AG09319 (cell line): Measurements from ENCODE around the gene POLR3K.
A peak's percentile ranks its signal among the peaks of the same experiment; 100 is the strongest.

ENCODE experiments used
- DNase-seq: peaks from one replicate; pipeline ENCODE4 v3.0.0-alpha.2; 2010; ENCODE audit warnings: low read depth; ENCODE audit errors: extremely low read depth
- TF ChIP-seq, protein P1 (sequence below): IDR thresholded peaks from 2 replicates; pipeline ENCODE4 v1.5.1; 2011; ENCODE audit warnings: low read depth, mild to moderate bottlenecking, inconsistent platforms, low read length, moderate library complexity

The POLR3K gene

DNA sequence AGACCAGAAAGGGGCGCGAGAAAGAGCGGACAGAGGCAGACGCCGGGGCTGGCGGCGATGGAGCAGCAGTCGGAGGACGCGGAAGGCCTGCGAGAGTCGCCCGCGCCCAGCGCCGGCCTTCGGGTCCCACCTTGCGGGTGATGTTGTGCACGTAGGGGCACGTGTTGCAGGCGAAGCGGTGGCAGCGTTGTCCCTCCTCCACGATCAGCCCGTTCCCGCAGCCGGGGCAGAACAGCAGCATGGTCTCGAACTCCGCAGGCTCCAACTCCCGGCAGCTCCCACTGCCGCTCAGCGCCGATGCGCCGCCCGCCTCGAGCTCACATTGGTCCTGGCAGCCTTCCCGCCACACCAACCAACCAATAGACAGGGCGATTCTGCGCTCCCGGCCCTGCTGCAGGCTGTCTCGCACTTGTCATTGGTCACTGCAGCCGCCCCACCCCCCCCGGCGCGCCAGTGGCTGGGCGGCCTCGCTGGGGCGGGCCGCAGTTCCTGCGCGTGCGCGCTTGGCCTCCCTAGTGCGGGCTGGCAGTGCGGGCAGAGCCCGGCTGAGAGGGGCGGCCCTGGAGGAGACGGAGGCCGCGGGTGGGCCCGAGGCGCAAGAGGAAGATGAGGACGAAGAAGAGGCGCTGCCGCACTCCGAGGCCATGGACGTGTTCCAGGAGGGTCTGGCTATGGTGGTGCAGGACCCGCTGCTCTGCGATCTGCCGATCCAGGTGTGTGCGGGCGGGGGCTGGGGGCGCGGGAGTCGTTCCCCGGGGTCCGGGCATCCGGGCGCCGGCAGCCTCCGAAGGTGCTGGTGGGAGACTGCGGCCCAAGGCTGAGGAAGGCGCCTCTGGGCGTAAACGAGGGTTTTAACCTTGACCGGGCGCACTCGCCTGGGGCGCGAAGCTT, at the start of gene POLR3K, which contains the start of gene SNRNP25:
POLR3K (minus strand) TSS at position 263 of the 891 bp plus-strand sequence; CDS start at position 241, 22 bp downstream.
SNRNP25 (plus strand) TSS at position 483 of the 891 bp plus-strand sequence; CDS start at position 672, 189 bp downstream.
- DNase-seq, result peak; percentile 96
- TF ChIP-seq, protein P1, sequence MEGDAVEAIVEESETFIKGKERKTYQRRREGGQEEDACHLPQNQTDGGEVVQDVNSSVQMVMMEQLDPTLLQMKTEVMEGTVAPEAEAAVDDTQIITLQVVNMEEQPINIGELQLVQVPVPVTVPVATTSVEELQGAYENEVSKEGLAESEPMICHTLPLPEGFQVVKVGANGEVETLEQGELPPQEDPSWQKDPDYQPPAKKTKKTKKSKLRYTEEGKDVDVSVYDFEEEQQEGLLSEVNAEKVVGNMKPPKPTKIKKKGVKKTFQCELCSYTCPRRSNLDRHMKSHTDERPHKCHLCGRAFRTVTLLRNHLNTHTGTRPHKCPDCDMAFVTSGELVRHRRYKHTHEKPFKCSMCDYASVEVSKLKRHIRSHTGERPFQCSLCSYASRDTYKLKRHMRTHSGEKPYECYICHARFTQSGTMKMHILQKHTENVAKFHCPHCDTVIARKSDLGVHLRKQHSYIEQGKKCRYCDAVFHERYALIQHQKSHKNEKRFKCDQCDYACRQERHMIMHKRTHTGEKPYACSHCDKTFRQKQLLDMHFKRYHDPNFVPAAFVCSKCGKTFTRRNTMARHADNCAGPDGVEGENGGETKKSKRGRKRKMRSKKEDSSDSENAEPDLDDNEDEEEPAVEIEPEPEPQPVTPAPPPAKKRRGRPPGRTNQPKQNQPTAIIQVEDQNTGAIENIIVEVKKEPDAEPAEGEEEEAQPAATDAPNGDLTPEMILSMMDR, result no peak

DNA sequence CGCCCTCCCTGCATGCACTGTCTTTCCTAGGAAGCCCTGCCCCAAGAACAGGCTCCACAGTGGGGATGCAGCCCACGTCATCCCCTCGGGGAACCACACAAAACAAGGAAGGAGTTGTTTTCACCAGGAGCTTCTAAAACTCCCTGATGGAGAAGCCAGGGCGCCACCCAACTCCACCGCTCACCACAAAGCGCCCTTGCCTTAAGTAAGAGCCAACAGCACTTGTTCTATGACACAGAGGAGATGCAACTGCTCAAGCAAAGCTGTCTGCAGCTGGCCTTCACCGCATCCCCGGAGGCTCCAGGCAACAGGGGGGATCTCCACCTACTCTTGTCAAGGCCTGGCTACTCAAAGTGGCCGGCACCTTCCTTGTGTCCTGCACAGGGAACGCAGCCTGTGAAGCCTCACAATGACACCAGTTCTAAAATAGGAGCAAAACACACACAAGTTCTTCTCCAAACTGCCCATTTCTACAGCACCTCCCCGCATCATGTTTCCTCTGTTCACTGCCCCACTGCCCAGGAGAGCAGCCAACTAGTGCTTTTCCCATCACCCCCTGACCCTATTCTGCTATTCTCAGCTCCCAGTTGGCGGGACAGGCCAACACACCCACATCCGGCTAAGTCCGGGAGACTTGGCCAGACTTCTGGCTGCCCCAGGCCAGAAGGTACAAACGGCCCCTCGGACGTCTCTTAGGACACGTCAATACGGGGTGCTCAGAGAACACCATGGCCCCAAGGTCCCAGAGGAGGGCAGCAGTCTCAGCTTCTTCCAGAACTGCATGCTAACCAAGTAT, 48.9 kb upstream of the POLR3K start:
- no peak for DNase-seq
- TF ChIP-seq, protein P1, result no peak

DNA sequence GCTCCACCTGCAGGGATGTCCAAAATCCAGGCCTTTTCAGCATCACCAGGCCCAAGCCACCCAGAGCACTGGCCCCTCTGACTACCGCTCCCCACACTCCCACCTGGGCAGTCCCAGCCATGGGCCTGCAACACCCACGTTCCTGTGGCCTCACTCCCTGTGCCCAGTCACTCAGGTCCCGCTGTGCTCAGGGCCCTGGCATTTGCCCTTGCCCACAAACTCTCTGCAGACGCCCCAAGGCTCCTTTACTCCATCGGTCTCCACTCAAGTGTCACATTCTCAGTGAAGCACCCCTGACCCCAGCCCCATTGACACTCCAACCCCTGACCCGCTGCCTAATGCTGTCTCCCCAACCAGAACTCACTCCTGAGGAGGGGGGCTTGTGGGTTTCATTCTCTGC, 48.2 kb upstream of the POLR3K start:
- DNase-seq, result no peak
- TF ChIP-seq, protein P1, result no peak

DNA sequence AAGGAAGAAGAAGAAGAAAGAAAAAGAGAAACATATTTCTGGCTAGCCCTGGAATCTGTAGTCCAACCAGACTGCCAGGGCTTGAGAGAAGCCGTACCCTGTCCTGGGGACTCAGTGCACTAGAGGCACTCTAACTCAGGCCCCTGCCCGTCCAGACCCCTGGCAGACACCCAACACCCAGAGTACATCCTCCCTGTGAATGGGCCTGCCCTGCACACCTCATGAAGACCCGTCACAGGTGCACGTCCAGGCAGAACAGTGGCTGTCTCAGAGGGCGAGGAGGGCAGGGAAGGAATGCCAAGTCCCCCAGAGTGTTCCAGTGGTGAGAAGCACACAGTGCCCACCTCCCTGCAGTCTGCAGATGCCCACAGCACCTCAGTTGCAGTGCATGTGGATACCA, 47.6 kb upstream of the POLR3K start:
- TF ChIP-seq, protein P1, result no peak
- no peak for DNase-seq

DNA sequence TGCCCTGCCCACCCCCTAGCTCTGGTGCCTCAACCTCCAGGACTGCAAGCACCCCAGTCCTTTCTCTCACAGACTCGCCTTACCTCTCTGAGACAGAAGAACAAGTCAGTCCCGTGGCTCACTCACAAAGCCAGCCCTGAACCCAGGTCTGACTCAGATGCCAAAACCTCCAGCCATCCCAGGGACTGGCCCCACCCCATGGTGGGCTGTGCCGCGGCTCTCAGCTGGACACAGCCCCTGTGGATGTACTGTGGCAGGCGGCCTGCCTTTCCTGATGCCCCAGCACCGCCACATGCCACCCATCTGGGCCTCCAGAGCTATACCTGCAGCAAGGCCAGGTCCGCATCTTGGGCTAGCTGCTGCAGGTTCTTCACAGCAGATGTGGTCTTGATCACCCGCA, 44.4 kb upstream of the POLR3K start:
- no peak for DNase-seq
- TF ChIP-seq, protein P1, result no peak

DNA sequence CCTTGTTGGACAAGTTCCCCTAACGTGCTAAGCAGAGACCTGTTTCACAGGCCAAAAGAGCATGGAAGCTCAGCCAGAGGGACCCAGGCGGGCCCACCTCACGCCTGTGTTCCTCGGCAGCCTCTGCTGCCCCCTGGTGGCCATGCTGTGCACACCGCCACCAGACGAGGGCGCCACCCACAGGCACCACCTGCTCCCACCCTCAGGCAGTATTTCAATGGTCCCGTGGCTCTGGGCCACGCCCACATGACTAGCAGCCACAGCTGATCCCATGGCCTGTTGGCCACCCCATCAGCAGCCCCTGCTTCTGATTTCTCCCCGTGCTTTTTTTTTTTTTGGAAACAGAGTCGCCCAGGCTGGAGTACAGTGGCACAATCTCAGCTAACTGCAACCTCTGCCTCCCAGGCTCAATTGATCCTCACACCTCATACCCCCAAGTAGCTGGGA, 43.5 kb upstream of the POLR3K start:
- TF ChIP-seq, protein P1, result peak; percentile 99
- peak; percentile 74 for DNase-seq

DNA sequence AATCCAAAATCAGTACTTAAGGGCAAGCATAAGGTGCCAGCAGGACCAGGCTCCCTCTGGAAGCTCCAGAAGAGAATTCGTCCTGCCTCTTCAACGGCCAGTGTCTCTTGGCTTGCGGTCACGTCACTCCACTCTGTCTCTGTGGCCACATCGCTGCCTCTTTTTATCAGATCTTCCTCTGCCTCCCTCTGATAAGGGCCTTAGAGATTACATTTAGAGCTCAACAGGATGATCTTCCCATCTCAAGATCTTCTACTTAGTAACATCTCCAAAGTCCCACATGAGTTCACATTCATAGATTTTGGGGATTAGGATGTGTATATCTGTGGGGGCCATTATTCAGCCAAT, 41.5 kb upstream of the POLR3K start:
- TF ChIP-seq, protein P1, result no peak
- no peak for DNase-seq
